ENCODE measurements around the gene TNFSF8.

Gene TNFSF8

GRCh38 chr9:114953046-114953445 lies 22.7 kb upstream of the TNFSF8 start:
- TF ChIP-seq CTCF (conservative IDR thresholded peaks at IDR 0.05; ENCODE audit: low read length): no peak
- no peak for DNase-seq (ENCODE audit: low read depth)
- H3K4me3 ChIP-seq (ENCODE audit: low read length): no peak overlapping the region

GRCh38 chr9:114950761-114951160 lies 20.4 kb upstream of the TNFSF8 start:
- no peak for TF ChIP-seq CTCF (conservative IDR thresholded peaks at IDR 0.05; ENCODE audit: low read length)
- no peak overlapping the region for H3K4me3 ChIP-seq (ENCODE audit: low read length)
- DNase-seq (ENCODE audit: low read depth): no peak

- no peak for DNase-seq (ENCODE audit: low read depth)
- no peak overlapping the region for H3K4me3 ChIP-seq (ENCODE audit: low read length)
- no peak for TF ChIP-seq CTCF (conservative IDR thresholded peaks at IDR 0.05; ENCODE audit: low read length)
Observed at GRCh38 chr9:114947058-114947457, 16.7 kb upstream of the TNFSF8 start.

- DNase-seq (ENCODE audit: low read depth): no peak
- no peak for TF ChIP-seq CTCF (conservative IDR thresholded peaks at IDR 0.05; ENCODE audit: low read length)
Observed at GRCh38 chr9:114945616-114946412, 15.4 kb upstream of the TNFSF8 start.

GRCh38 chr9:114941376-114941775 lies 11.0 kb upstream of the TNFSF8 start:
- no peak for TF ChIP-seq CTCF (conservative IDR thresholded peaks at IDR 0.05; ENCODE audit: low read length)
- no peak for DNase-seq (ENCODE audit: low read depth)
- H3K4me3 ChIP-seq (ENCODE audit: low read length): no peak overlapping the region

More at GRCh38 chr9:114945616-114946412, 15.4 kb upstream of the TNFSF8 start:
- no peak overlapping the region for H3K4me3 ChIP-seq (ENCODE audit: low read length)

- TF ChIP-seq CTCF (conservative IDR thresholded peaks at IDR 0.05; ENCODE audit: low read length): no peak
- DNase-seq (ENCODE audit: low read depth): peak; percentile 68
- H3K4me3 ChIP-seq (ENCODE audit: low read length): no peak overlapping the region
Observed at GRCh38 chr9:114938687-114939575, 8.5 kb upstream of the TNFSF8 start.

All from AG10803 (cell line).